Aorta (tissue), 5 donors: ENCODE data around the gene ZFAND3. TPM values are rescaled to one million over a fixed set of nuclear protein-coding genes. Genes with fewer than 3 reads are reported as not detected.

Source experiments
- ATAC-seq: fragments of 200-7000 bp; cut with Tn5 transposase; one replicate; pipeline ENCODE4 v1.9.1; 2022; ENCODE audit warnings: moderate library complexity; ENCODE audit not compliant: low FRiP score
- DNase-seq, 2 donors: peaks; one replicate each; pipeline ENCODE4 v3.0.0-alpha.2; 2020
- H3K27ac ChIP-seq, 2 donors: one replicate each; pipeline ENCODE4 v1.5.1; 2013; ENCODE audit warnings: low read length in 2 of 2, mild to moderate bottlenecking in 2 of 2, moderate library complexity in 2 of 2, control low read depth in 1 of 2, inconsistent platforms in 1 of 2, low read depth in 1 of 2
- H3K27me3 ChIP-seq, 2 donors: one replicate each; pipeline ENCODE4 v1.6.1; 2013; ENCODE audit warnings: control low read depth in 1 of 2, low read length in 1 of 2, mild to moderate bottlenecking in 1 of 2, moderate library complexity in 1 of 2; ENCODE audit not compliant: insufficient read depth in 2 of 2, control insufficient read depth in 1 of 2
- H3K36me3 ChIP-seq, 2 donors: one replicate each; pipeline ENCODE4 v1.6.1; 2013; ENCODE audit warnings: control low read depth in 1 of 2, low read length in 1 of 2, mild to moderate bottlenecking in 1 of 2; ENCODE audit not compliant: insufficient read depth in 2 of 2, control insufficient read depth in 1 of 2
- H3K4me1 ChIP-seq, 2 donors: one replicate each; pipeline ENCODE4 v1.6.1; 2013; ENCODE audit warnings: low read length in 2 of 2, control low read depth in 1 of 2, mild to moderate bottlenecking in 1 of 2, moderate library complexity in 1 of 2; ENCODE audit not compliant: insufficient read depth in 2 of 2, control insufficient read depth in 1 of 2
- H3K4me3 ChIP-seq, 2 donors: one replicate each; pipeline ENCODE4 v1.5.1; 2013; ENCODE audit warnings: low read length in 2 of 2, control low read depth in 1 of 2, mild to moderate bottlenecking in 1 of 2
- H3K9me3 ChIP-seq: one replicate; pipeline ENCODE4 v1.6.1; 2013; ENCODE audit warnings: mild to moderate bottlenecking, low read length; ENCODE audit not compliant: control insufficient read depth
- WGBS, 2 donors: extraction: QIAGEN DNeasy Blood & Tissue Kit; methylation state at CpG; one replicate each; pipeline ENCODE4 v1.1.7; 2013; 5-methylcytosine and 5-hydroxymethylcytosine counted together
- intact Hi-C, 2 donors: fragments of 100-400 bp; cut with DNase I; formaldehyde crosslinking; loops; one replicate each; pipeline versions ENCODE4 v1.14.2 to v1.15.0; 2022
- polyA plus RNA-seq, 2 donors: library from polyadenylated mRNA; stranded (reverse); fragments of 200-250 nt; gene quantifications; one replicate each; pipeline ENCODE4 v1.2.3, GENCODE V29; 2013
- total RNA-seq, 2 donors: library from RNA; stranded (reverse); fragmentation: NEBNext Ultra II Directional; extraction: Animal tissue kit (Norgen Biotek cat#: 25700); gene quantifications; one replicate each; pipeline ENCODE4 v1.2.1, GENCODE V29; 2021
- donor health status: healthy with polysubstance abuse.
- donor health status: Bipolar disorder and iron deficiency.
- donor health status: DM: no; HTN: no; CAD: no.
- donor health status: DM: no; HTN: no; CAD: no.
- donor health status: DM: yes; HTN: yes; CAD: no.

ZFAND3 gene
- total and polyA plus RNA-seq, 4 donors = 29.6 to 86.0 (median 65.1) TPM

- DNase-seq (peak in 1 of 2 donors; percentile 72), ATAC-seq (no peak)
- Histone ChIP-seq H3K27ac (no peak overlapping the region), H3K27me3 (no peaks in the 10 kb centered on the region), H3K36me3 (no peaks in the 10 kb centered on the region), H3K4me3 (no peak overlapping the region), H3K9me3 (no peaks in the 10 kb centered on the region), H3K4me1 (no peaks in the 10 kb centered on the region)
- 94% methylated on average over 14 of the region's 14 CpGs for WGBS, 2 donors
- intact Hi-C loops = no loop called here
Measured at GRCh38 chr6:38164671-38165108, 345.2 kb downstream of the ZFAND3 start.

DNA sequence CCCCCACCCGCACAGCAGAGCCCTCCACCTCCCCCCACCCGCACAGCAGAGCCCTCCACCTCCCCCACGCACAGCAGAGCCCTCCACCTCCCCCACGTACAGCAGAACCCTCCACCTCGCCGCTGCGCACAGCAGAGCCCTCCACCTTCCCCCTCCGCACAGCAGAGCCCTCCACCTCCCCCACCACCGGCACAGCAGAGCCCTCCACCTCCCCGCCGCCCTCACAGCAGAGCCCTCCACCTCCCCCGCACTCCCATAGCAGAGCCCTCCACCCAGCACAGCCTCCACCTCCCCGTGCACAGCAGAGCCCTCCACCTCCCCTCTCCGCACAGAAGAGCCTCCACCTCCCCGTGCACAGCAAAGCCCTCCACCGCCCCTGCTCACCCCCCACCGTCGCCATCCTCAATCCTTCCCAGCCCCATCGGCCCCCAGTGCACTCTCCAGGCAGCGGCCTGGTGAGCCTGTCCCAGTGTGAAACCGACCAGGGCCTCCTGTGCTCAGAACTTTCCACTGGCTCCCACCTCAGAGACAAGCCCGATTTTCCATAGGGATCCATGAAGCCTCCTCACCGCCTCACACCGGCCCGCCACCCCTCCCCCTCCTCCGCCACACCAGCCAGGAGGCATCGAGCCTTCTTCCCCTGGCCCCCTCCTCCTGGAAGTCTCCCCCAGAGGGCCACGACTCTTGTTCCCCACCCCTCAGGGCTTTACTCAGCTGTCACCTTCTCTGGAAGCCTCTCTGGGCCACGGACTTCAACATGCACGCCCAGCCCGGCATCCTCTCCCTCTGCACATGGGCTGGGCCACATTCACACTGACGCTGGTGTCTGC is 347.1 kb downstream of the ZFAND3 start:
- DNase-seq = peak in 1 of 2 donors; percentile 62
- Histone ChIP-seq H3K9me3 (no peaks in the 10 kb centered on the region), H3K4me3 (no peak overlapping the region), H3K4me1 (no peaks in the 10 kb centered on the region), H3K27me3 (no peaks in the 10 kb centered on the region), H3K36me3 (no peaks in the 10 kb centered on the region), H3K27ac (no peak overlapping the region)
- 77% methylated on average over 28 to 32 of the region's 32 CpGs for WGBS, 2 donors
- intact Hi-C loops = no loop called here
- ATAC-seq = no peak

DNA sequence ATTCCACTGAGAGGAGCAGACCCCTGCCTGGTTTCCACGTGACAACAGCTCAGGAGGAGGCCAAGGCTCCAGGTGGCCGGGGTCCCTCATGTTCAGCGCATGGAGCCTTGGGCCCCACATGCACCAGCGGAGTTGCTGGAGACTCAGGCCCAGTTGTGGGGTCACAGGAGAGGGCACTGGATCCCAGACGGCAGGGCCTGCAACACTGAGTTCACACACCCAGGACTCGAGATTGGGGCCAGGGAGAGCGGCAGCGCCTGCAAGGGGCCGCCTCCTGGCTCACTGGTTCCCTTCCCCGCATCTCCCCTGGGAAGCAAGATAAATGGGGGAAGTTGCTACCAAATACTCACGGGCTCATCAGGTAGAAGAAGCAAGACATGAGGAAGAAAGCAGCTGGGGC is 348.1 kb downstream of the ZFAND3 start:
- no peaks in the 10 kb centered on the region for H3K36me3 ChIP-seq
- intact Hi-C loops = no loop called here
- no peak overlapping the region for H3K27ac ChIP-seq
- no peak overlapping the region for H3K4me3 ChIP-seq
- no peaks in the 10 kb centered on the region for H3K27me3 ChIP-seq
- DNase-seq = peak in 1 of 2 donors; percentile 34
- H3K4me1 ChIP-seq = no peaks in the 10 kb centered on the region
- no peaks in the 10 kb centered on the region for H3K9me3 ChIP-seq
- 86 to 87% methylated on average over 11 of the region's 11 CpGs for WGBS, 2 donors
- ATAC-seq = no peak

- no peak overlapping the region for H3K4me3 ChIP-seq
- H3K9me3 ChIP-seq = no peaks in the 10 kb centered on the region
- DNase-seq (peak in 1 of 2 donors; percentile 69), ATAC-seq (no peak)
- intact Hi-C loops = no loop called here
- no peaks in the 10 kb centered on the region for H3K36me3 ChIP-seq
- WGBS, 2 donors = 94 to 95% methylated on average over 9 to 13 of the region's 13 CpGs
- H3K27ac ChIP-seq = no peak overlapping the region
- no peaks in the 10 kb centered on the region for H3K27me3 ChIP-seq
- H3K4me1 ChIP-seq = no peaks in the 10 kb centered on the region
Measured at GRCh38 chr6:38168126-38168525, 348.6 kb downstream of the ZFAND3 start.

DNA sequence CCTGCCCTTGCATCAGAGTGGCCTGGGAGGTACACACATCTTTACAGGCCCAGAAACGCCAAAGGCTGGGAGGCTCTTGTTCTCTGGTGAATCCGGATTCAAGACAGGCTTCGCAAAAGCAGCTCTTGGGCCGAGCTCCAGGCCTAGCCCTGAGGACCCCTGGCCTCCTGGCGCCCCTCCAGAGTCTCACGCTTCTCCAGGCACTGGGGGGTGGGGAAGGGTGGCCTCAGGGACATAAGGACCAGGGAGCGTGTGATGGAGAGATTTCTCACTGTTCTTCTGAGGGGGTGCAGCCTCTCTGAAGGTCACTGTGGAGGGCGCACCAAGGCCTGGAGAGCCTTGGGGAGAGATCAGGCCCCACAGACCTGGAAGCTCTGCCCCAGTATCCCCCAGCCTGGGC is 349.2 kb downstream of the ZFAND3 start:
- WGBS, 2 donors = 83 to 85% methylated on average over 8 of the region's 8 CpGs
- no peaks in the 10 kb centered on the region for H3K9me3 ChIP-seq
- no peaks in the 10 kb centered on the region for H3K4me1 ChIP-seq
- DNase-seq = no peak
- intact Hi-C loops = no loop called here
- H3K27me3 ChIP-seq = no peaks in the 10 kb centered on the region
- H3K36me3 ChIP-seq = no peaks in the 10 kb centered on the region
- ATAC-seq = no peak
- no peak overlapping the region for H3K4me3 ChIP-seq
- H3K27ac ChIP-seq = no peak overlapping the region

- H3K4me1 ChIP-seq = no peaks in the 10 kb centered on the region
- no peaks in the 10 kb centered on the region for H3K36me3 ChIP-seq
- ATAC-seq = no peak
- H3K9me3 ChIP-seq = no peaks in the 10 kb centered on the region
- WGBS, 2 donors = 82 to 87% methylated on average over 20 of the region's 20 CpGs
- DNase-seq = peak in 1 of 2 donors; percentile 66
- H3K4me3 ChIP-seq = no peak overlapping the region
- no peak overlapping the region for H3K27ac ChIP-seq
- intact Hi-C loops = no loop called here
- H3K27me3 ChIP-seq = no peaks in the 10 kb centered on the region
Measured at GRCh38 chr6:38169221-38169976, 349.9 kb downstream of the ZFAND3 start.

DNA sequence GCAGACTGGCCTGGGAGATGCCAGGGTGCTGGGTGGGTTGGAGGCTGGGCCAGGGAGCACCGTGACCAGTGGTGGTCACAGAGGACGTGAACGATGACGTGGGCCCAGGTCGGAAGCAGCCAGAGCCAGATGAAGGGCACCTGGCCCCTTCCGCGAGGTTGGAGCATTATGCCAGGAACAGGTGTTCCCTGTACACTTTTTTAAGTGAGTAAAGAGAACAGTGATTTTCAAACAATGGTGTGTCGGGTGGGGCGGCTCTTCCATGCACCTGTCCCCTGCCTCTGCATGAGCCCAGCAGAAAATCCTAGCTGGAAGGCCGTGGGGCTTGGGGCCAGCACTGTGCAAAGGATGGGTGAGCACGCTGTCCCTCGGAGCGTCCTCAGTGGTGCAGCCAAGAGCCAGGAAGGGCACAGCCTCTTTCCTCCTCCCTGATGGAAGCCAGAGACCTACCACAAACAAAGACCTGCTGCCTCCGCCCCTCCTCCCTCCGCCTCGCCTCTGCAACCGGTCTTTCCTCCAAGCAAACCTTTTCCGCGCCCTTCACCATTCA is 350.5 kb downstream of the ZFAND3 start:
- WGBS, 2 donors = 85 to 87% methylated on average over 19 of the region's 19 CpGs
- intact Hi-C loops = no loop called here
- H3K36me3 ChIP-seq = no peaks in the 10 kb centered on the region
- no peaks in the 10 kb centered on the region for H3K9me3 ChIP-seq
- peak in 1 of 2 donors; percentile 59 for DNase-seq
- no peak overlapping the region for H3K27ac ChIP-seq
- no peak overlapping the region for H3K4me3 ChIP-seq
- ATAC-seq = no peak
- no peaks in the 10 kb centered on the region for H3K27me3 ChIP-seq
- H3K4me1 ChIP-seq = no peaks in the 10 kb centered on the region

DNA sequence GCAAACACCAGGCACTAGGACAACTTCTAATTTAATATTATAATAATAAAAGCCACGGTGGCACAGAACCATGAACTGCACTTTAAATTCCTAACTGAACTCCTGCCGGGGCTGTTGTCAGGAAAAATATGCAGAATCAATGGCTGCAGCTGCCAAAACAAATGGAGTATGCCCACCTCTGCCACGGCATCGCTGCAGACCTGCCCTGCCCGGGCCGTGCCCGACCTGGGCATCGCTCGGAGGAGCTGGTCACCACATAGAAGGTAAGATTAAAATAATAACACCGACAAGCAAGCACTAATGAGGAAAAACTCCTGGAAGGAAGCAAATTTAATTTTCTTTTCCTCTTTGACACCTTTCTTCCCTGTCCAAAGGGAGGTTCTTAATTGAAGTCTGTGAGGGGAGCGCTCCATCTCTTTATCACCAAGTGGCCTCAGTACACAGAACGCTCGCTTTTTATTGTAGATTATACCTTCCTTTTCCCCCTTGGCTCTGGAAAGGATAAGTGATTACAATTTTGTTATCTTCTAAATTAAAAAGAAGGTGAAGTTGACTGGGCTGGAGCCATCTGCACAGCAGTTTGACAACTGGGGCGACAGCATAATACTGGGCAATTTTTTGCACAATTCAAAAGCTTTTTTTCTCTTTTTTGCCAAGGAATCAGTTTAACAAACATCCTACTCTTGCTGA is 351.3 kb downstream of the ZFAND3 start:
- 67 to 69% methylated on average over 14 of the region's 14 CpGs for WGBS, 2 donors
- Histone ChIP-seq H3K4me1 (no peaks in the 10 kb centered on the region), H3K36me3 (no peaks in the 10 kb centered on the region), H3K27ac (no peak overlapping the region), H3K9me3 (no peaks in the 10 kb centered on the region), H3K4me3 (no peak overlapping the region), H3K27me3 (no peaks in the 10 kb centered on the region)
- intact Hi-C loops = no loop called here
- DNase-seq = peak in 1 of 2 donors; percentile 47
- no peak for ATAC-seq
